MM.1S (cell line): ENCODE data around the gene ATCAY.
"Not testable (repeated sequence)": the region's sequence is repeated elsewhere in the genome, so short reads cannot be mapped to it uniquely, and the experiment has no call there.

Experiments used
- CTCF ChIP-seq: fragments of 300-600 bp; sonication (generic); IDR thresholded peaks from 2 replicates; pipeline ENCODE4 v1.5.1; 2016; ENCODE audit warnings: antibody characterized with exemption, low read length, mixed read lengths
- EZH2 ChIP-seq: fragments of 300-600 bp; sonication (generic); optimal IDR thresholded peaks from 2 replicates; pipeline ENCODE3; 2017; ENCODE audit warnings: low read depth, mild to moderate bottlenecking, antibody characterized with exemption, low read length, mixed read lengths
- EZH2phosphoT487 ChIP-seq: fragments of 300-600 bp; sonication (generic); IDR thresholded peaks from 2 replicates; pipeline ENCODE4 v1.6.1; 2018; ENCODE audit warnings: antibody characterized with exemption, low read length

GRCh38 chr19:3955276-3955675, 74.8 kb downstream of the ATCAY start:
- TF ChIP-seq CTCF, EZH2, EZH2phosphoT487: not testable (repeated sequence)
